ENCODE data around the gene FUS.

- TF ChIP-seq CTCF (IDR thresholded peaks at IDR 0.05) = no peak
- TF ChIP-seq POLR2A (IDR thresholded peaks at IDR 0.05) = no peak
Measured at GRCh38 chr16:31141489-31142108, 38.3 kb upstream of the FUS start.

All from prostate gland (tissue), 2 donors.